ENCODE measurements around the gene HTT.

GRCh38 chr4:3196670-3197359 lies 122.3 kb downstream of the HTT start:
- TF ChIP-seq KAT2B (IDR thresholded peaks at IDR 0.05; ENCODE audit: borderline replicate concordance, low read depth, low read length) (no peak), NFE2L1 (CRISPR knock-in tag; IDR thresholded peaks at IDR 0.05; ENCODE audit: borderline replicate concordance) (no peak), POLR2A (IDR thresholded peaks at IDR 0.05; ENCODE audit: insufficient read depth in 1 of 2, low read depth in 2 of 2, low read length in 2 of 2) (no peak), ETV5 (CRISPR knock-in tag; IDR thresholded peaks at IDR 0.05; ENCODE audit: borderline replicate concordance) (no peak), SRF (IDR thresholded peaks at IDR 0.05; ENCODE audit: low read depth, low read length) (no peak), YY1 (IDR thresholded peaks at IDR 0.05; ENCODE audit: insufficient read depth, insufficient replicate concordance, low read depth, low read length) (no peak), IRF1 (CRISPR knock-in tag; IDR thresholded peaks at IDR 0.05; ENCODE audit: low read depth) (no peak), ZBTB33 (CRISPR knock-in tag; IDR thresholded peaks at IDR 0.05) (no peak), ZFYVE20 (CRISPR knock-in tag; IDR thresholded peaks at IDR 0.05; ENCODE audit: borderline replicate concordance, low read depth) (no peak), TCF7L2 (IDR thresholded peaks at IDR 0.05; ENCODE audit: low read depth, low read length) (no peak), BCLAF1 (IDR thresholded peaks at IDR 0.05) (no peak), ZNF740 (CRISPR knock-in tag; IDR thresholded peaks at IDR 0.05) (no peak)
- TF ChIP-seq, protein P1, sequence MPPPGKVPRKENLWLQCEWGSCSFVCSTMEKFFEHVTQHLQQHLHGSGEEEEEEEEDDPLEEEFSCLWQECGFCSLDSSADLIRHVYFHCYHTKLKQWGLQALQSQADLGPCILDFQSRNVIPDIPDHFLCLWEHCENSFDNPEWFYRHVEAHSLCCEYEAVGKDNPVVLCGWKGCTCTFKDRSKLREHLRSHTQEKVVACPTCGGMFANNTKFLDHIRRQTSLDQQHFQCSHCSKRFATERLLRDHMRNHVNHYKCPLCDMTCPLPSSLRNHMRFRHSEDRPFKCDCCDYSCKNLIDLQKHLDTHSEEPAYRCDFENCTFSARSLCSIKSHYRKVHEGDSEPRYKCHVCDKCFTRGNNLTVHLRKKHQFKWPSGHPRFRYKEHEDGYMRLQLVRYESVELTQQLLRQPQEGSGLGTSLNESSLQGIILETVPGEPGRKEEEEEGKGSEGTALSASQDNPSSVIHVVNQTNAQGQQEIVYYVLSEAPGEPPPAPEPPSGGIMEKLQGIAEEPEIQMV (CRISPR knock-in tag; IDR thresholded peaks at IDR 0.05; ENCODE audit: low read depth), result no peak

Data from HepG2 (cell line).